Prostate gland (tissue), 2 donors: ENCODE results near the gene TMEM143. TPM values are rescaled to one million over a fixed set of nuclear protein-coding genes. Genes with fewer than 3 reads are reported as not detected.
A peak's percentile ranks its signal among the peaks of the same experiment; 100 is the strongest.
"Not testable (repeated sequence)": the region's sequence is repeated elsewhere in the genome, so short reads cannot be mapped to it uniquely, and the experiment has no call there.

Source experiments
- DNase-seq: peaks from one replicate; pipeline ENCODE4 v3.0.0-alpha.2; 2019; ENCODE audit warnings: low spot score
- H3K27ac ChIP-seq, 2 donors: fragments of 200-600 bp; sonication (generic); 2 replicates each; pipeline ENCODE4 v1.5.1; 2017 to 2019
- H3K27me3 ChIP-seq: fragments of 200-600 bp; sonication (generic); replicated peaks from 2 replicates; pipeline ENCODE4 v1.5.1; 2019; ENCODE audit not compliant: insufficient read depth
- H3K36me3 ChIP-seq, 2 donors: fragments of 200-600 bp; sonication (generic); 1 replicate in 1 of 2; 2 replicates in 1 of 2; pipeline versions ENCODE4 v1.5.1 to v1.8.1; 2017 to 2019
- H3K4me1 ChIP-seq: fragments of 200-600 bp; sonication (generic); replicated peaks from 2 replicates; pipeline ENCODE4 v1.5.1; 2019
- H3K4me3 ChIP-seq, 2 donors: fragments of 200-600 bp; sonication (generic); 2 replicates each; pipeline ENCODE4 v1.5.1; 2017 to 2019
- H3K9me3 ChIP-seq: fragments of 200-600 bp; sonication (generic); 2 replicates; pipeline ENCODE4 v1.5.1; 2017
- CTCF ChIP-seq, 4 experiments: fragments of 200-600 bp in 2 of 4; fragments of 450-650 bp in 2 of 4; sonication (generic) in 2 of 4; IDR thresholded peaks; 1 replicate in 3 of 4; 2 replicates in 1 of 4; pipeline ENCODE4 v1.5.1; 2016 to 2019; ENCODE audit warnings: antibody characterized with exemption in 4 of 4, mild to moderate bottlenecking in 2 of 4, moderate library complexity in 2 of 4
- POLR2A ChIP-seq: fragments of 450-650 bp; IDR thresholded peaks from one replicate; pipeline ENCODE4 v1.6.1; 2016; ENCODE audit warnings: antibody characterized with exemption, mild to moderate bottlenecking
- POLR2AphosphoS5 ChIP-seq: sonication (generic); formaldehyde crosslinking; IDR thresholded peaks from one replicate; pipeline ENCODE4 v1.6.1; 2017; ENCODE audit warnings: antibody characterized with exemption
- WGBS: methylation state at CpG from one replicate; pipeline ENCODE4 v1.1.5; 2018; 5-methylcytosine and 5-hydroxymethylcytosine counted together
- intact Hi-C: fragments of 100-400 bp; cut with DNase I; formaldehyde crosslinking; loops from one replicate; pipeline ENCODE4 v1.14.2; 2022
- total RNA-seq, 2 donors: library from RNA; depleted of rRNA; stranded (reverse); fragments of >200 nt; gene quantifications; one replicate each; pipeline ENCODE4 v1.1.0, GENCODE V29; 2016

Gene TMEM143
- total RNA-seq, 2 donors from 2014 or later: 4.6 to 14.9 TPM

GRCh38 chr19:48393559-48394330 is 30.0 kb upstream of the TMEM143 start, which contains the start of gene GRIN2D:
TSS of gene GRIN2D (plus strand) at chr19:48393668. CDS start at chr19:48398393, 4,725 bp downstream.
- no peak for DNase-seq
- Histone ChIP-seq H3K4me3 (peak within 1 kb of the TSS in 1 of 2 donors; percentile 7), H3K9me3 (no peaks in the 10 kb centered on the region), H3K4me1 (no peaks in the 10 kb centered on the region), H3K27me3 (peaks cover 2% of the 10 kb centered on the region), H3K36me3 (no peaks in the 10 kb centered on the region), H3K27ac (no peak within 1 kb of the TSS)
- TF ChIP-seq POLR2A (no peak), POLR2AphosphoS5 (no peak), CTCF (IDR thresholded peaks at IDR 0.05) (no peak)
- 2% methylated on average over 34 of the region's 40 CpGs for whole genome bisulfite sequencing
- intact Hi-C loops: no loop called here

GRCh38 chr19:48392860-48393558 is 29.3 kb upstream of the TMEM143 start:
- Histone ChIP-seq H3K9me3 (no peaks in the 10 kb centered on the region), H3K4me1 (no peaks in the 10 kb centered on the region), H3K36me3 (no peaks in the 10 kb centered on the region), H3K27me3 (peaks cover 2% of the 10 kb centered on the region), H3K27ac (no peak overlapping the region), H3K4me3 (no peak overlapping the region)
- no peak for DNase-seq
- intact Hi-C loops: no loop called here
- TF ChIP-seq CTCF (IDR thresholded peaks at IDR 0.05): no peak
- TF ChIP-seq POLR2A: no peak
- WGBS: 89% methylated on average over 15 of the region's 15 CpGs

- 82% methylated on average over 1 of the region's 1 CpG for WGBS
- DNase-seq, H3K9me3 ChIP-seq, H3K4me3 ChIP-seq, intact Hi-C loops, H3K27ac ChIP-seq, H3K27me3 ChIP-seq, H3K36me3 ChIP-seq, H3K4me1 ChIP-seq: not testable (repeated sequence)
Observed at GRCh38 chr19:48392006-48392344, 28.2 kb upstream of the TMEM143 start.

- 5% methylated on average over 41 of the region's 42 CpGs for WGBS
- DNase-seq: peak; percentile 77
- Histone ChIP-seq H3K9me3 (no peaks in the 10 kb centered on the region), H3K27me3 (peaks cover 2% of the 10 kb centered on the region), H3K27ac (peak within 1 kb of the TSS; percentile 87 to 91), H3K4me1 (no peaks in the 10 kb centered on the region), H3K4me3 (peak within 1 kb of the TSS; percentile 81 to 89), H3K36me3 (peaks cover 0 to 3% of the 10 kb centered on the region in 2 donors)
- TF ChIP-seq POLR2A (peak; percentile 83), POLR2AphosphoS5 (peak; percentile 75), CTCF (IDR thresholded peaks at IDR 0.05) (peak; percentile 79 to 93 (median 86))
- intact Hi-C loops: loop anchor here (2.0 kb wide), 1 partner anchor 71 kb away; a partner anchor contains a TSS
Observed at GRCh38 chr19:48391100-48392005, 27.6 kb upstream of the TMEM143 start, which contains the start of gene KDELR1. TSS of gene KDELR1 (minus strand) at chr19:48391551. CDS start at chr19:48391358, 193 bp downstream.
